B cell (primary cell): ENCODE measurements around the gene FALEC. TPM values are rescaled to one million over a fixed set of nuclear protein-coding genes. Genes with fewer than 3 reads are reported as not detected.

Source experiments
- ATAC-seq: fragments of 200-7000 bp; cut with Tn5 transposase; one replicate; pipeline ENCODE4 v1.10.0; 2021; ENCODE audit warnings: low read depth, mild to moderate bottlenecking, moderate number of reproducible peaks, moderate library complexity
- CTCF ChIA-PET: fragments of 350-600 bp; sonication (Branson Sonifier 250); formaldehyde crosslinking; loops from one replicate; lab custom pipeline; 2021; ENCODE audit warnings: antibody characterized with exemption, inconsistent platforms; lab: Charles Lee
- POLR2A ChIA-PET: fragments of 350-600 bp; sonication (Branson Sonifier 250); formaldehyde crosslinking; loops from one replicate; lab custom pipeline; 2021; ENCODE audit warnings: antibody characterized with exemption; lab: Charles Lee
- DNase-seq: peaks from one replicate; pipeline ENCODE4 v3.0.0; 2013
- H2AFZ ChIP-seq: 2 replicates; pipeline ENCODE4 v1.6.1; 2012; ENCODE audit warnings: mild to moderate bottlenecking, low read depth, low read length; ENCODE audit not compliant: insufficient read depth, poor library complexity, severe bottlenecking
- H3K27ac ChIP-seq, 2 donors: 1 replicate in 1 of 2; 2 replicates in 1 of 2; pipeline ENCODE4 v1.5.1; 2012 to 2013; ENCODE audit warnings: low read length in 2 of 2, mild to moderate bottlenecking in 2 of 2, moderate library complexity in 1 of 2
- H3K27me3 ChIP-seq, 4 experiments: fragments of 200-600 bp in 1 of 4; sonication (generic) in 1 of 4; replicated peaks in 1 of 4; 1 replicate in 2 of 4; 2 replicates in 2 of 4; pipeline versions ENCODE4 v1.6.1 to v1.7.0; 2013 to 2016; ENCODE audit warnings: low read length in 3 of 4, mild to moderate bottlenecking in 2 of 4, mixed read lengths in 1 of 4, moderate library complexity in 1 of 4; ENCODE audit not compliant: insufficient read depth in 4 of 4, control insufficient read depth in 3 of 4; ENCODE audit errors: control extremely low read depth in 1 of 4
- H3K36me3 ChIP-seq, 2 experiments: replicated peaks in 1 of 2; 1 replicate in 1 of 2; 2 replicates in 1 of 2; pipeline versions ENCODE4 v1.6.1 to v1.7.1; 2013; ENCODE audit warnings: low read length in 1 of 2; ENCODE audit not compliant: insufficient read depth in 2 of 2, control insufficient read depth in 1 of 2; ENCODE audit errors: control extremely low read depth in 1 of 2, extremely low read depth in 1 of 2
- H3K4me1 ChIP-seq, 2 donors: fragments of 200-600 bp in 1 of 2; sonication (generic) in 1 of 2; 1 replicate in 1 of 2; 2 replicates in 1 of 2; pipeline versions ENCODE4 v1.5.1 to v1.6.1; 2013 to 2017; ENCODE audit warnings: low read length in 2 of 2; ENCODE audit not compliant: control insufficient read depth in 2 of 2, insufficient read depth in 2 of 2
- H3K4me2 ChIP-seq: replicated peaks from 2 replicates; pipeline ENCODE3; 2012; ENCODE audit warnings: mild to moderate bottlenecking, low read depth, low read length; ENCODE audit not compliant: poor library complexity, severe bottlenecking
- H3K4me3 ChIP-seq, 5 experiments: fragments of 200-600 bp in 1 of 5; sonication (generic) in 1 of 5; 1 replicate in 3 of 5; 2 replicates in 2 of 5; pipeline versions ENCODE4 v1.5.1 to v1.7.0; 2011 to 2016; ENCODE audit warnings: low read length in 4 of 5, mild to moderate bottlenecking in 4 of 5, low read depth in 2 of 5, control low read depth in 1 of 5, moderate library complexity in 1 of 5; ENCODE audit not compliant: insufficient read depth in 1 of 5; ENCODE audit errors: control extremely low read depth in 1 of 5, extremely low read depth in 1 of 5
- H3K79me2 ChIP-seq: fragments of 200-600 bp; sonication (generic); one replicate; pipeline ENCODE4 v1.6.0; 2016; ENCODE audit warnings: low read length; ENCODE audit not compliant: control insufficient read depth, insufficient read depth
- H3K9ac ChIP-seq: fragments of 200-600 bp; sonication (generic); 2 replicates; pipeline ENCODE4 v1.6.1; 2017; ENCODE audit warnings: mild to moderate bottlenecking, low read length, moderate library complexity
- H3K9me3 ChIP-seq, 3 donors: one replicate each; pipeline versions ENCODE4 v1.6.1 to v1.7.1; 2013; ENCODE audit warnings: low read length in 2 of 3; ENCODE audit not compliant: control insufficient read depth in 2 of 3, insufficient read depth in 1 of 3; ENCODE audit errors: control extremely low read depth in 1 of 3
- H4K20me1 ChIP-seq: 2 replicates; pipeline ENCODE4 v1.6.0; 2012; ENCODE audit warnings: mild to moderate bottlenecking, low read length; ENCODE audit not compliant: insufficient read depth, control insufficient read depth, poor library complexity, severe bottlenecking
- H3K27ac Mint-ChIP-seq: one replicate; pipeline ENCODE4 v1.8.0; 2021; ENCODE audit warnings: mixed read lengths
- H3K27me3 Mint-ChIP-seq: one replicate; pipeline ENCODE4 v1.8.0; 2021; ENCODE audit warnings: mixed read lengths
- H3K4me1 Mint-ChIP-seq: one replicate; pipeline ENCODE4 v1.8.0; 2021; ENCODE audit warnings: mixed read lengths
- H3K4me3 Mint-ChIP-seq: one replicate; pipeline ENCODE4 v1.8.0; 2021; ENCODE audit warnings: mixed read lengths
- H3K9me3 Mint-ChIP-seq: one replicate; pipeline ENCODE4 v1.8.0; 2022; ENCODE audit warnings: mixed read lengths; ENCODE audit not compliant: insufficient read depth
- EZH2 ChIP-seq: IDR thresholded peaks from 2 replicates; pipeline ENCODE4 v1.6.1; 2012; ENCODE audit warnings: borderline replicate concordance, low read depth, mild to moderate bottlenecking, moderate library complexity, low read length; ENCODE audit not compliant: insufficient read depth, poor library complexity, severe bottlenecking
- WGBS: methylation state at CpG from one replicate; pipeline ENCODE4 v1.1.5; 2013; ENCODE audit warnings: missing lambda C conversion rate; ENCODE audit not compliant: insufficient coverage; 5-methylcytosine and 5-hydroxymethylcytosine counted together
- intact Hi-C: fragments of 100-400 bp; cut with micrococcal nuclease; formaldehyde crosslinking; loops from one replicate; pipeline ENCODE4 v1.10.0; 2022
- polyA plus RNA-seq: library from polyadenylated mRNA; depleted of rRNA; stranded (reverse); fragments of >200 nt; gene quantifications from 2 replicates; pipeline ENCODE4 v1.2.3, GENCODE V29; 2012
- total RNA-seq, 2 donors: library from RNA; stranded (reverse); fragments of 120-200 nt in 1 of 2; gene quantifications; 1 replicate in 1 of 2; 2 replicates in 1 of 2; pipeline versions ENCODE4 v1.2.3 to v1.2.4, GENCODE V29; 2013 to 2022
- TF ChIP-seq, protein P1 (sequence below): fragments of 200-600 bp; IDR thresholded peaks from one replicate; pipeline ENCODE4 v1.8.0; 2022; ENCODE audit warnings: antibody characterized with exemption, mild to moderate bottlenecking

Gene FALEC
- total and polyA plus RNA-seq, 2 donors (not counting 1 experiment from before 2014, with no cell fraction given), result 1.1 to 2.6 TPM

DNA sequence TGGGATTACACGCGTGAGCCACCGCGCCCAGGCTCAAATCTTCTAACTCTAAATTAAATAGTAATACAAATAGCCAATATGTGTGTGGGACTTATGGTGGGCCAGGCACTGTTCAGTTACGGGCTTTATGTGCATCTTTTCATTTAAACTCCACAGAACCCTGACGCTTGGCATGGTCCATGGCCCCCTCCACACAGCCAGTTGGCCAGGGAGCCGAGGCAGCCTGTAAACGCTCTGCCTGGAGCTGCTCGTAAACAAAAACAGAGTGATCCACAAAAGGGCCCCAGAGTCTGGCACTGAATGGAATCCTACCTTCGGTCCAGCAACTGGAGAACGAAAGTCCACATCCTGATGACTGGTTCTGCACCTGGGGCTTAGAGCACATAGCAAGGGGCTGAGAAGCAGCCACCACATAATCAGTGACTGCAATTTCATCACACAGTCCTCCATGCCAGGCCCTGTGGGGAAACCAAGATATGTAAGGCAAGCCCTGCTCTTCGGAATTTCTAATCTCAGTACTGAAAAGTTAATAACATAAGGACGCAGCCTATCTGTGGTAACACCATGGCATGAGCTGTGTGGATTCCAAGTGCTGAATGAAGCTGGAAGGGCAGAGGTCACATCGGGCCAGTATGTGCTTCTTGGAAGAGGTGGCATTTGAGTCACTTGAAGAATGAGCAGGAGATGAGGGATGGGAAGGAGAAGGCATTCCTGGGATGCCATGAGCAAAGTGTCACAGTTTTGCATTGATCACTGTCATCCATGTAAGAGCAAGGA, 20.1 kb downstream of the FALEC start:
- Histone ChIP-seq H3K9ac (no peak overlapping the region), H3K4me2 (no peak overlapping the region), H3K27me3 (no peaks in the 10 kb centered on the region), H3K4me1 (no peaks in the 10 kb centered on the region), H3K4me3 (no peak overlapping the region), H3K9me3 (no peaks in the 10 kb centered on the region), H3K27ac (no peak overlapping the region), H3K36me3 (no peaks in the 10 kb centered on the region), H3K79me2 (no peaks in the 10 kb centered on the region), H2AFZ (no peak overlapping the region), H4K20me1 (no peaks in the 10 kb centered on the region)
- TF ChIP-seq EZH2, result no peak
- TF ChIP-seq, protein P1, sequence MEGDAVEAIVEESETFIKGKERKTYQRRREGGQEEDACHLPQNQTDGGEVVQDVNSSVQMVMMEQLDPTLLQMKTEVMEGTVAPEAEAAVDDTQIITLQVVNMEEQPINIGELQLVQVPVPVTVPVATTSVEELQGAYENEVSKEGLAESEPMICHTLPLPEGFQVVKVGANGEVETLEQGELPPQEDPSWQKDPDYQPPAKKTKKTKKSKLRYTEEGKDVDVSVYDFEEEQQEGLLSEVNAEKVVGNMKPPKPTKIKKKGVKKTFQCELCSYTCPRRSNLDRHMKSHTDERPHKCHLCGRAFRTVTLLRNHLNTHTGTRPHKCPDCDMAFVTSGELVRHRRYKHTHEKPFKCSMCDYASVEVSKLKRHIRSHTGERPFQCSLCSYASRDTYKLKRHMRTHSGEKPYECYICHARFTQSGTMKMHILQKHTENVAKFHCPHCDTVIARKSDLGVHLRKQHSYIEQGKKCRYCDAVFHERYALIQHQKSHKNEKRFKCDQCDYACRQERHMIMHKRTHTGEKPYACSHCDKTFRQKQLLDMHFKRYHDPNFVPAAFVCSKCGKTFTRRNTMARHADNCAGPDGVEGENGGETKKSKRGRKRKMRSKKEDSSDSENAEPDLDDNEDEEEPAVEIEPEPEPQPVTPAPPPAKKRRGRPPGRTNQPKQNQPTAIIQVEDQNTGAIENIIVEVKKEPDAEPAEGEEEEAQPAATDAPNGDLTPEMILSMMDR, result no peak
- no peaks in the 10 kb centered on the region for H3K9me3 Mint-ChIP-seq
- H3K27me3 Mint-ChIP-seq, result no peaks in the 10 kb centered on the region
- DNase-seq (no peak), ATAC-seq (no peak)
- no peak overlapping the region for H3K27ac Mint-ChIP-seq
- H3K4me3 Mint-ChIP-seq, result no peak overlapping the region
- H3K4me1 Mint-ChIP-seq, result no peaks in the 10 kb centered on the region
- ChIA-PET CTCF (interaction anchor here (1.4 kb wide), 1 partner anchor 25 kb away, joined by 4 read pairs; no protein-coding TSS in a partner anchor), POLR2A (no interaction called here)
- 94% methylated on average over 10 of the region's 14 CpGs for WGBS
- intact Hi-C loops, result no loop called here
